ENCODE measurements around the gene CD2AP.
"Not testable (repeated sequence)": the region's sequence is repeated elsewhere in the genome, so short reads cannot be mapped to it uniquely, and the experiment has no call there.

The CD2AP gene, protein sequence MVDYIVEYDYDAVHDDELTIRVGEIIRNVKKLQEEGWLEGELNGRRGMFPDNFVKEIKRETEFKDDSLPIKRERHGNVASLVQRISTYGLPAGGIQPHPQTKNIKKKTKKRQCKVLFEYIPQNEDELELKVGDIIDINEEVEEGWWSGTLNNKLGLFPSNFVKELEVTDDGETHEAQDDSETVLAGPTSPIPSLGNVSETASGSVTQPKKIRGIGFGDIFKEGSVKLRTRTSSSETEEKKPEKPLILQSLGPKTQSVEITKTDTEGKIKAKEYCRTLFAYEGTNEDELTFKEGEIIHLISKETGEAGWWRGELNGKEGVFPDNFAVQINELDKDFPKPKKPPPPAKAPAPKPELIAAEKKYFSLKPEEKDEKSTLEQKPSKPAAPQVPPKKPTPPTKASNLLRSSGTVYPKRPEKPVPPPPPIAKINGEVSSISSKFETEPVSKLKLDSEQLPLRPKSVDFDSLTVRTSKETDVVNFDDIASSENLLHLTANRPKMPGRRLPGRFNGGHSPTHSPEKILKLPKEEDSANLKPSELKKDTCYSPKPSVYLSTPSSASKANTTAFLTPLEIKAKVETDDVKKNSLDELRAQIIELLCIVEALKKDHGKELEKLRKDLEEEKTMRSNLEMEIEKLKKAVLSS

DNA sequence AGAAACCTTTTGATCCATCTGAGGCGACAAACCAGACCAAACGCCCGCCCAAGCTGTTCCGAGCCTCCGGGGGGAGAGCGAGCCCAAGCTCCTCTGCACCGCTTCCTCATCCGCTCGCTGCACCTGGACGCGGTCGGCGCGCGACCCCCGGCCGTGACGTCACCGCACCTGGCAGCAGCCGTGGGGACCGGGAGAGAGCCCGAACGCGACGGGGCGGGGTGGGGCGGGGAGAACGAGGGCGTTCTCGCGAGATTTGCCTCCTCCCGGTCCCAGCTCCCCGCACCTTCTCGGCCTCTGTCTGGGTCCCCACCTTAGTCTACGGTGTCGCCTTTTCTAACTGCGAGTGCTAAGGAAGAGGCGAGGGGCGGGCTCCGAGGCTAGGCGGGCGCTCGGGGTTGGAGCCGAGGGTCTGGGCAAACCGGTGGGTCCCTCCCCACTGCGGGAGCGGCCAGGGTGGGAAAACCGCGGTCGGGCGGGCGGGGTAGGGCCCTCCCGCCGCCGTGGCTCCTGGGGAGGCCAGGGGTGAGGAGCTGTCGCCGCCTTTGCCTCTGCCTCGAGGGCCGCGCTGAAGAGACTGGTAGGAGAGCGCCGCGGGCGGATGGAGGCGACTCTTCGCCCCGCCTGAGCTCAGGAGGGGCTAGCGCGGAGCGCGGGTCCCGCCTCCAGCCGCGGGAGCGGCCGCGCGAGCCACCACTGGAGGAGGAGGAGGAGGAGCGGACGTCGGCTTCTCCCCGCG, at the start of gene CD2AP:
CD2AP (plus strand) TSS at position 293 of the 736 bp plus-strand sequence. CDS start 456 bp downstream, outside the sequence.
- DNase-seq (ENCODE audit: low read depth in 2 of 2): peak; percentile 77 to 80

DNA sequence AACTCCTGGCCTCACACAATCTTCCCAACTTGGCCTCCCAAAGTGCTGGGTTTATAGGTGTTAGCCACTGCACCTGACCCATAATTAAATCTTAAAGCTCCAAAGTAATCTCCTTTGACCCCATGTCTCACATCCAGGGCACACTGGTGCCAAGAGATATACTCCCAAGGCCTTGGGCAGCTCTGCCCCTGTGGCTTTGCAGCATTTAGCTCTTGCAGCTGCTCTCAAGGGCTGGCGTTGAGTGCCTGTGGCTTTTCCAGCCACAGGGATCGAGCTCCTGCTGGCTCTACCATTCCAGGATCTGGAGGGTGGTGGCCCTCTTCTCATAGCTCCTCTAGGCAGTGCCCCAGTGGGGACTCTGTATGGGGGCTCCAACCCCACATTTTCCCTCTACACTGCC, 49.3 kb upstream of the CD2AP start:
- DNase-seq (ENCODE audit: low read depth in 2 of 2): no peak

DNA sequence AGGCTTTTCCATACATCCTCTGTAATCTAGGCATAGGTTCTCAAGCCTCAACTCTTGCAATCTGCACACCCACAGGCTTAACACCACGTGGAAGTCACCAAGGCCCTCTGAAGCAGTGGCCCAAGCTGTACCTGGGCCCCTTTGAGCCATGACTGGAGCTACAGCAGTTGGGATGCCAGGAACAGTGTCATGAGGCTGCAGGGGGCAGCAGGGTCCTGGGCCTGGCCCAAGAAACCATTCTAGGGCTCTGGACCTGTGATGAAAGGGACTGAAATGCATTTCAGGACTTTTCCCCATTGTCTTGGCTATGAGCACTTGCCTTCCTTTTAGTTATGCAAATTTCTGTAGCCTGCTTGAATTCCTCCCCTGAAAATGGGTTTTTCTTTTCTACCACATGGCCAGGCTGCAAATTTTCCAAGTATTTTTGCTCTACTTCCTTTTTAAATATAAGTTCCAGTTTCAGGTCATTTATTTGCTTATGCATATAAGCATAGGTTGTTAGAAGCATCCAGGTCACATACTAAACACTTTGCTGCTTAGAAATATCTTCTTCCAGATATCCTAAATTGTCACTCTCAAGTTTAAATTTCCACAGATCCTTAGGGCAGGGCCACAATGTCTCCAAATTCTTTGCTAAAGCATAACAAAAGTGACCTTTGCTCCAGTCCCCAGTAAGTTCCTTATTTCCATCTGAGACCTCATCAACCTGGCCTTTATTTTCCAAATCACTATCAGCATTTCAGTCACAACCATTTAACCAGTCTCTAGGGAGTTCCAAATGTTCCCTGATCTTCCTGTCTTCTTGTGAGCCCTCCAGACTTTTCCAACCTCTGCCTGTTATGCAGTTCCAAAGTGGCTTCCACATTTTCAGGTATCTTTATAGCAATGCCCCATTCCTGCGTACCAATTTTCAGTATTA, 48.6 kb upstream of the CD2AP start:
- DNase-seq (ENCODE audit: low read depth in 2 of 2): no peak

DNA sequence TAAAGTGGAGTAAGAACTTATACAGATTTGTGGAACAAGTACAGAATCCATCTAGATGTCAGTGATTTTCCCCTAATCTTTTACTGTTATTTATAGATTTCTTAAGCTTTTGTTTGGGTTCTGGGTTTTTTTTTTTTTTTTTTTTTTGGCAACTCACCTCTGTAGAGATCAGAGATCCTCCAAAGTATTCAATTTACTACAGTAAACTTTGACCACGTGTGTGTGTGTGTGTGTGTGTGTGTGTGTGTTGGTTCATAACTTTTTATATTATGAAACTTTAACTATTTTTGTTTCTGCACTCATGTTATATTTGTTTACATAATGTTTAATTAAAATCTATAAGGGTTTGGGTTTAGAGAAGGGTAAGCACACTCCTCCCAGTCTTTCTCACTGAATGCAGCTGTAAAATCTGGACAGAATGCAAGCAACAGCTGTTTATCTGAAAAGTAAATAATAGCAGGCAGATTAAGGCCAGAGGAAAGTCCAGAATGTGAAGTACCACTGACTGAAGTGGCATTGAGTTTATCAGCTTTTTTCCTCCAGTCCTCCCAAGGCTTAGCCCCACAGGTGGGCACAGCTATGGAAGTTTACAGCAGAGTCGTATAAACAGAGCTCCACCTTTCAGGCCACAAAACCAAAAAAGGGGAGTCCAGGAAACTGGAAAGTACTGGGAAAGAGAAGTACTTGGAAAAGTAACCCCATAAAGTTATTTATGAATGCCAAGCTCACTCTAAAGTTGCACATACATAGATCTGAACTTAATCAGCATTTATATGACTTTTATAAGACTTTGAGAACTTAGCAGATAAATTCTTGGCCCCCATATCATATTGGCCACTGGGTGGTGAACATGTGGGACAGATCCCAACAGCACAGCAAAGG, 43.0 kb upstream of the CD2AP start:
- DNase-seq (ENCODE audit: low read depth in 2 of 2): no peak

DNA sequence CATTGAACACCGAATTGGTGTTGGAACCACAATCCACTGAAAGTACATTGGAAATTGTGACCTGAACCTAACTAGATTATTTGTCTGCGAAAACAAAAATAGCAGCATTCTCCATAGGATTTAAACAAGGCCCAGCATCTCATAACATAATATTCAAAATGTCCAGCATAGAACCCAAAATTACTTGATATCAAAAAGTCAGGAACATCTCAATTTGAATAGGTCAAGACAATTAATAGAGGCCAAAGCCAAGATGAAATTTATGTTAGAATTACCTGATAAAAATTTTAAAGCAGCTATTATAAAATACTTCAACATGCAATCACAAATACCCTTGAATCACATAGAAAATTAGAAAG, 42.4 kb upstream of the CD2AP start:
- DNase-seq (ENCODE audit: low read depth in 2 of 2): no peak

DNA sequence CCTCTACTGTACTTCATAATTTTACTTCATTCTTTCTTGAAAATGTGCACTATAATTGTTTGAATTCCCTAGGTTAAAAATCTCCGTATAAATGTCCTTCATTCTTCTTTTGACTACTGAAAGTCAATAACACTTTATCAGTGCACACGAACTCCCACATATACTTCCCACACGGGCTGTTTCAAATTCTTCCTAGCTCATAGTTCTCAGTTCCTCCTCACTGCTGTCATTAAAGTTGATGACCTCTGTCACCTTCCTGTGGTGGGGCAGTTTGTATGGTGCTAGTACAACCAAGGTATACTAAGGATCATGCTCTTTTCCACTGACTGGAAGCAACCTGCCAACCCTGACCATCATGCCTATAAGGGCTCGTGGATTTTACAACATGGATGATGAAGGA, 40.0 kb upstream of the CD2AP start:
- no peak for DNase-seq (ENCODE audit: low read depth in 2 of 2)

DNA sequence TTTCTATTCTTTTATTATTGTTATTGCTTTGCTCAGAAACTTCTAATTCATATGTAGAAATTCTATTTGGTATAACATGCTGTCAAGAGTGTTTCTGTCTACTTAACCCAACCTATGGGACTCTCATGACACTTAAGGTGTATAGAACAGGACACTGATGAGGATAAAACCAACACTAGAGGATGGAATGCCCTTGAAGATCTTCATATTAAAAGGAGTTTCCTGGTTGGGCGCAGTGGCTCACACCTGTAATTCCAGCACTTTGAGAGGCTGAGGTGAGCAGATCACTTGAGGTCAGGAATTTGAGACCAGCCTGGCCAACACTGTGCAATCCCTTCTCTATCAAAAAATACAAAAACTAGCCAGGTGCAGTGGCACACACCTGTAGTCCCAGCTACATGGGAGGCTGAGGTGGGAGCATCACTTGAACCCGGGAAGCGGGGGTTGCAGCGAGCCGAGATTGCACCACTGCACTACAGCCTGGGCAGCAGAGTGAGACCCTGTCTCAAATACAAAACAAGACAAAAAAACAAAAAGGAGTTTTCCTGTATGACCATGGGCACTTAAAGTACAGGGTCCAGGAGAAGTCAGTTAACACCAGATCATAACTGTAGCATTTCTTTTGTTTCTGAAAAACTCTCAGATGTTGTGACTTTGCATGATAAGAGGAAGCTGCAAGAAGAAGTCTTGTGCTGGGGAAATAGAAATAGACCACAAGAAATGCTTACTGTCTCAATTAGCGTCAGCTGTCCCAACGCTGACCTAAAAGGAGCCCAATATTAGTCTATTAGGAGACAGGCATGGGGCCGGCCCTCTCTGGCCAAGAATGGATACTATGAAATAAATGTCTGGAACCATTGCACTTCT, 38.9 kb upstream of the CD2AP start:
- no peak for DNase-seq (ENCODE audit: low read depth in 2 of 2)

DNA sequence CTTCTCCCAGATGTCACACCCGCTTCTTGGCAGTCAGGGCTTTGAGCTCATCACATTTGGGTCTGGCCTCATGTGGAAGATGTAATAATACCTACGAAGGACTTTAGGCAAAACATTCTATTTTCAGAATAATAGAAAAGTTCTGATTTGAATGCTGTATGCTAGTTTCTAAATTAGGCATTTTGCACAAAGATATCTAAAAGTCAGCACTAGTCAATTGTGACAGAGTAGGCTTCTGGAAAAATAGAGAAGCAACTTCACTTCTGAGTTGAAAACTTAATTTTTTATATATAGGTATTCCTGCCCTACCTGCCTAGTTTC, 38.3 kb upstream of the CD2AP start:
- DNase-seq (ENCODE audit: low read depth in 2 of 2): no peak

DNA sequence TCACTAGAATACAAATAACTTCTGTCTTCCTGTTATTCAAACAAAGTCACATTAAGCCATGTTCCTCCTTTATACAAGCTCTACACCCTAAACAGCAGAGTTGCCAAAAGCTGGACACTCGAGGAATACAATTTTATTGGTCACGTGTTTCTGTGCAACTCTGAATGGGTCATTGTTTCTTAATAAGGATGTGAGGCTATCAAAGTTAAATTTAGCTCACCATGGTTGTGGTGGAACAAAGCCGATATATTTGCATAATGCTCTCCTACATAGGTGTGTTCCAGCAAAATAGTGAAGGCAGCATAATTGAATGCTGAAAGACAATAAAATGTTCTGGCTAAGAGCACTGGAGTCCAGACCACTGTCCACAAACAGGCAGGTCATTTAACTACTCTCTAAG, 36.9 kb upstream of the CD2AP start:
- DNase-seq (ENCODE audit: low read depth in 2 of 2): no peak

DNA sequence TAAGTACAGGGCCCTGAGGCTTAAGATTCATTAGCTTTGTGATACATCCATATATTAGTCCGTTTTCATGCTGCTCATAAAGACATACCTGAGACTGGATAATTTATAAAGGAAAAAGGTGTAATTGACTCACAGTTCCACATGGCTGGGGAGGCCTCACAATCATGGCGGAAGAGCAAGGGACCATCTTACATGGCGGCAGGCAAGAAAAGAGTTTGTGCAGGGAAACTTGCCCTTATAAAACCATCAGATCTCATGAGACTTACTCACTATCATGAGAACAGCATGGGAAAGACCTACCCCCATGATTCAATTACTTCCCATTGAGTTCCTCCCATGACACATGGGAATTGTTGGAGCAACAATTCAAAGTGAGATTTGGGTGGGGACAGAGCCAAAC, 32.6 kb upstream of the CD2AP start:
- DNase-seq (ENCODE audit: low read depth in 2 of 2): not testable (repeated sequence)

DNA sequence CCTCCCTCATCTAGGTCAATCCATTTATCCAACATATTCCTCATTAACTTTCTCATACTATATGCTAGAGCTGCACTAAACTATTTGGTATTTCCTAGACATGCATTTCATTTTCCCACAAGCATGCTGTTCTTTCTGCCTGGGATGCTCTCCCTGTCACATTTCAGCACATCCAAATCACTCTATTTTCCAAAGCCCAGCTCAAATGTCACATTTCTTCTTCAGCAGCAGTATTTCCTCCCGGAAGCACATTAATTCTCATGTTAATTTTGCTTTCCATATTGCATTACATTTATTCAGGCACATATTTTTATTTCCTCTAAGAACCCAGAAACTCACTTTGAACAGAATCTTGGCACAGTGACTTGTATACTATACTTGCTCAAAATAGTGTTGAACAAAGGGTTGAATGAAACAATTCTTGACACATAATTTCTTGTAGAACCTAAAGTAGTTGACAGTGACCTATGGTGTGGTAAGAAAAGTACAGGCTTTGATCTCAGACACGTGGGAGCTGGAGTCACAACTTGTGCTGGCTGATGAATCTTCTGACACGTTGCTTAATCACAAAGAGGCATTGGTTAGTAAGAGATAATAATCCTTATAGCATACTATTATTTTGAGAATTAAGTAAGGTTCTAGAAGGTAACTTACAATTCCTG, 30.8 kb upstream of the CD2AP start:
- no peak for DNase-seq (ENCODE audit: low read depth in 2 of 2)

DNA sequence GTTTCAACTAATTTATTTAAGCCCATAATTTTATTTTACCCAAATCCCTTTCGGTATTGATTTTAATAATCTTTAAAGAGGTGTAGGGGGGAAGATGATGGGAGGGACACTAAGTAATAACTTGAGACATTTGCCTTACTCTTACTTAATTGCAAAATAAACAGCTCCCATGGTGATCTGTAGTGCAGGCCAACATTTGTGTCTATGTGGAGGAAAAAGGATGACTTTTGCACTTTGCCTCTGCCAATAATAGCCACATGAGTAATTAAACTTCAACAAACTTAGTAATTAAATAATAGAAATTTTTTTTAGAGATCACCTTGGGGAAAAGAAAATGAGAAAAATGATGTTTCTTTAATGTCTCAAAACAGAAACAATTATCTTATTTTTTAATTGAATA, 29.9 kb upstream of the CD2AP start:
- no peak for DNase-seq (ENCODE audit: low read depth in 2 of 2)

DNA sequence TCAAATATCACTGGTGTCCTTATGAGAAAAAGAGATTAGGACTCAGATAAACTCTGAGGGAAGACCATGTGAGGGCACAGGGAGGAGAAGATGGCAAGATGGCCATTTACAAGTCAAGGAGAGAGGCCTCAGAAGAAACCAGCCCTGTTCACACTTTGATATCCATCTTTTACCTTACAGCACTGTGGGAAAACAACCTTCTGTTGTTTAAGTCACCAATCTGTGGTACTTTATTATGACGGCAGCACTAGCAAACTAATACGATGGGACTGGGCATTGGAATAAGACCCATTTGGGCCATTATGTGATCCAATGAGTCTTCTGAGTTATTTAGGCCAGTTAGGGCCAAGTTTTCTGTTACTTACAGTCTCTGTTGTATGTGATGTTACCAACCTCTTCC, 26.4 kb upstream of the CD2AP start:
- no peak for DNase-seq (ENCODE audit: low read depth in 2 of 2)

DNA sequence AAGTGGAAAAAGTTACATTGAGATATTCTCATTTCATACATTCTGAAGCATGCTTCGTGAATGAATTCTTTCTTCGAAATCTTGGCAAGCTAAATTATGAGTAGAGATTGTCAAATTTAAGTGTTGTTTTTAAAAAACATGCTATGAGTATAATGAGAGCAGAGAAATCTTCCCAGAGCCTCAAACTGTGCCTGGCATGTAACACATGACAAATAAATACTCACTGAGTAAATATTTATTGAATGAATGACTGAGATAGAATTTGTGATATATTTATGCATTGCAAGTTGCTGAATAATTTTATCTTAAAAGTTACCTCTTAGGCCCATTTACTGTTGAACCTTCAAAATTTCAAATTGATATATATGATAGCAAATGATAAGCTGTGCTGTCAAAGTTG, 24.7 kb upstream of the CD2AP start:
- no peak for DNase-seq (ENCODE audit: low read depth in 2 of 2)

DNA sequence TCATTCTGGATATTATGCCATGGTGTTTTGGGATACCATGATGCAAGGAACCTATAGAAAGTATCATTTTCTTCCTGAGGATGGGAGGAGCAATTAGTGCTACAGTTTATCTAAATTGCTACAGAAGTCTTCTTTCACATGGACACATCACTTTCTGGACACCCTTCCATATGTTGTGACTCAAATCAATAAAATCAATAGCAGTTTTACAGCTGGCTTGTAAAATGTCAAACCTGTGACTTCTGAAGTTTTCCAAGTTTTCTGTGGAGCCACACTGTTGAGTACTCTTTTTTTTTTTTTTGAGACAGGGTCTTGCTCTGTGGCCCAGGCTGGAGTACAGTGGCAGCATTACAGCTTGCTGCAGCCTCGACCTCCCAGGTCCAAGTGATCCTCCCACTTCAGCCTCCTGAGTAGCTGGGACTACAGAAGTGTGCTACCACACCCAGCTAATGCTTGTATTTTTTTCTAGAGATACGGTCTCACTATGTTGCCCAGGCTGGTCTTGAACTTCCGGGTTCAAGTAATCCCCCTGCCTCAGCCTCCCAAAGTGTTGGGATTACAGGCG, 24.1 kb upstream of the CD2AP start:
- no peak for DNase-seq (ENCODE audit: low read depth in 2 of 2)

DNA sequence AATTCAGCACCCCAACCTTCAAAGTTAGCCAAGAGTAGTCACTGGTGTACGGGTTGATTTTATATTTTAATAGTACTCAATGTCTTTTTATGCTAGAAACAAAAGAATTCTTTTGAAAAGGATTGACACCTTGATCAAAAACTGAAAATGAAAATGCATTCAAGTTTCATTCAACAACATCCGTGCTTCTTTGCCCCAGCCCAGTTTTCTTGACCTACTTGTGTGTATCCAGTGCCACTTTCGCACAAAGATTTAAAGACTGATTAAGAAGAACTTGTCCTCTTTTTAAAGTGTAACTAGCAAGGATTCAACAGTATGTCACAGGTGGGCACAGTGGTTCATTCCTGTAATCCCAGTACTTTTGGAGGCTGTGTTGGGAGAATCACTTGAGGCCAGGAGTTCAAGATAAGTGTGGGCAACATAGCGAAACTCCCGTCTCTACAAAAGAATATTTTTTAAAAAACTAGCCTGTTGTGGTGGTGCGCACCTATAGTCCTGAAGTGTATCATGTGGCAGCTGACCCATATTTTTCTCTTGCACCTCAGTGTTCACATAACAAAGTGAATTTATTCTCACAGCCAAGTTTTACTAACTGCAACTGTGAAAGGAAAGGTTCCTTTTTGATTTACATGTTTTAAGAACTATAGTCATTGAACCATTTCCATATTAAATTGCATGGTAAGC, 22.7 kb upstream of the CD2AP start:
- no peak for DNase-seq (ENCODE audit: low read depth in 2 of 2)

DNA sequence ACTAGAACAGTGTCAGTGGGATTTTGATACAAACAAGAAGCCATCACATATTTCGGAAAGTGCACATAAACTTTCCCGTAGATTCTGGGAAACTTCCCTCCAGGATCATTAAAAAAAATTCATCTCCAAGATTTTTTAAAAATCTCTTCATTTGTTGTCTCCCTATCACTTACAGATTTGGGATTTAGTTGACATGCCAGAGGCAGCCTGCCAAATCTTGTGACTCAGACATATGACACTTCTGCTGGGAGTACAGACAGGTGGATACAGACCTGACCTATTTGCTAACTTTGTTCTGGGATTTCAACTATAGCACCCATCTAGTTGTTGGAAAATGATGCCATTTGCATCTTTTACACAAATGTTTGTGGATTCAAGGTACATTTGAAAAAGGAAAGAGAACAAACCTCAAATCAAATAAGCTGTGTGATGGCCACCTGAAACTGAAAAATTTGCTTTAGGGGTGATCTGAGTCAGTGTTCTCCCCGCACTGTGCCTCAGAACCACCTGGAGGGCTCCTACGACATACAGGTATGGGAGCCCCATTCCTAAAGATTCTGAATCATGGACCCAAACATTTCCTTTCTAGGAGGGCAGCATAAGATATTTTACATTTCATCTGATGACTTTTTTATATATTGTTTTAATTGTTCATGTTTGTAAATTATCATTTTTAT, 21.9 kb upstream of the CD2AP start:
- DNase-seq (ENCODE audit: low read depth in 2 of 2): no peak

DNA sequence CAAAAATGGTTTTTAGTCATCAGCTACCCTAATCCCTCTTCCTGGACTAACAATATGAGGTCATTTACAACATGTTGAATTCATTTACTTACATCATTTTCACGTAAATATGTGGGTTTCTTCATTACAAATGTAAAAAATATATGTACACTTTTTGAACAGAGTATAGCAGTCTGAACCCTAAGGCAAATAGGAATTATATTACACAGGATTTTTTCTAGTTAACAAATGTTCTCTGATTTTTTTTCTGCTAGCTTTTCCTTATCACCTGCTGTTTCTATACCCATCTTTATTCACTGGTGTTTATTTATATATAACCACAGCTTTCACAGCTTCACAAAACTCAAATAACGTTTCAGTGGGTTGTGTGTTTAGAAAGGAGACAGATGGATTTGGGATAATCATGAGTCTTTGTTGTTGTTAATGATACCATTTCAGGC, 21.0 kb upstream of the CD2AP start:
- no peak for DNase-seq (ENCODE audit: low read depth in 2 of 2)

All from stimulated activated CD8-positive, alpha-beta memory T cell treated with anti-CD3 and anti-CD28 coated beads, Interleukin-7, amount 100 ng/mL, for 1 hour (primary cell).